GM12873 (cell line): Measurements from ENCODE around the gene ZG16B.

Experiments used
- TF ChIP-seq, protein P1 (sequence below): IDR thresholded peaks from 2 replicates; pipeline ENCODE4 v1.5.1; 2012; ENCODE audit warnings: low read depth, mild to moderate bottlenecking, moderate library complexity, low read length, control low read depth; ENCODE audit not compliant: insufficient read depth; ENCODE audit errors: missing control alignments

Gene ZG16B

DNA sequence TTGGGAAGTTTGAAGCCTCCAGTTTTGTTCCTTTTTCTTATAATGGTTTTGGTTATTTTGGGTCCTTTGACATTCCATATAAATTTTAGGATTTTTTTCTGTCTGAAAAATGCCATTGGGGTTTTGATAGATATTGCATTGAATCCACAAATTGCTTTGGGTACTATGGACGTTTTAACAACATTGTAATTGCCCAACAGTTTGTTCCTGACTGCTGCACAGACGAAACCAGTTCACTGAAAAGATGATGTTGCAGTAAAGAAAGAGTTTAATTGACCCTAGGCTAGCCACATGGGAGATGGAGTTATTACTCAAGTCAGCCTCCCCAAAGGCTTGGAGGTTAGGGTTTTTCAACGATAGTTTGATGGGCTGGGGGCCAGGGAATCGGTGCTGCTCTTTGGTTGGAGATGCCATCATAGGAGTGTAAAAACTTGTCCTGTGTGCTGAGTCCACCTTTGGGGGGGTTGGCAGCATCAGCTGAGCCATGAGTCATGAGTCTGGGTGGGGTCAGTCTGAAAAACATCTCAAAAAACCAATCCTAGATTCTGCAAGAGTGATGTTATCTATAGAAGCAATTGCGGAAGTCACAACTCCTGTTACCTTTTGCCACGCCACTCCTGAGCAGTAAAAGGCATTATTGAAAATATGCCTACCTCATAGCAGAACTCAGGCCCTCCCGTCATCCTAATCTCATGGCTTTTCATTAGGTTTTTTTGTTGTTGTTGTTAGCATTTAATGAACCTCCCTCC lies 34.5 kb upstream of the ZG16B start:
- TF ChIP-seq, protein P1, sequence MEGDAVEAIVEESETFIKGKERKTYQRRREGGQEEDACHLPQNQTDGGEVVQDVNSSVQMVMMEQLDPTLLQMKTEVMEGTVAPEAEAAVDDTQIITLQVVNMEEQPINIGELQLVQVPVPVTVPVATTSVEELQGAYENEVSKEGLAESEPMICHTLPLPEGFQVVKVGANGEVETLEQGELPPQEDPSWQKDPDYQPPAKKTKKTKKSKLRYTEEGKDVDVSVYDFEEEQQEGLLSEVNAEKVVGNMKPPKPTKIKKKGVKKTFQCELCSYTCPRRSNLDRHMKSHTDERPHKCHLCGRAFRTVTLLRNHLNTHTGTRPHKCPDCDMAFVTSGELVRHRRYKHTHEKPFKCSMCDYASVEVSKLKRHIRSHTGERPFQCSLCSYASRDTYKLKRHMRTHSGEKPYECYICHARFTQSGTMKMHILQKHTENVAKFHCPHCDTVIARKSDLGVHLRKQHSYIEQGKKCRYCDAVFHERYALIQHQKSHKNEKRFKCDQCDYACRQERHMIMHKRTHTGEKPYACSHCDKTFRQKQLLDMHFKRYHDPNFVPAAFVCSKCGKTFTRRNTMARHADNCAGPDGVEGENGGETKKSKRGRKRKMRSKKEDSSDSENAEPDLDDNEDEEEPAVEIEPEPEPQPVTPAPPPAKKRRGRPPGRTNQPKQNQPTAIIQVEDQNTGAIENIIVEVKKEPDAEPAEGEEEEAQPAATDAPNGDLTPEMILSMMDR, result no peak

DNA sequence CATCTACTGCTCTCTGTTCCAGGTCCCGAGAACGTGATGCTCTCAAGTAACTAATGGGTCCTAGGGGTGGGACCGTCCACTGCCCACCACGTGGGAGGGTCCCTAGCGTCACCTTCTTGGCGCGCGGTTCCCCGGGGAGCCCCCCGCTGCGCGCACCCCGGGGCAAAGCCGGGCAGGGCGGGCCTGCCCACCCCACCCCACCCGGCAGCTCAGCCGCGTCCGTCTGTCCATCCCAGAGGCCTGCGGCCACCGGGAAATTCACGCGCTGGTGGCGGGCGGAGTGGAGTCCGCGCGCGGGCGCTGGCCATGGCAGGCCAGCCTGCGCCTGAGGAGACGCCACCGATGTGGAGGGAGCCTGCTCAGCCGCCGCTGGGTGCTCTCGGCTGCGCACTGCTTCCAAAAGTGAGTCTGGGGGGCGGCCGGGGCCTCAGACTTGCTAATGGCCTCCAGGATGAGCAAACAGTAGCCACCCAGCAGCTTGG lies 31.3 kb upstream of the ZG16B start:
- TF ChIP-seq, protein P1, result no peak

DNA sequence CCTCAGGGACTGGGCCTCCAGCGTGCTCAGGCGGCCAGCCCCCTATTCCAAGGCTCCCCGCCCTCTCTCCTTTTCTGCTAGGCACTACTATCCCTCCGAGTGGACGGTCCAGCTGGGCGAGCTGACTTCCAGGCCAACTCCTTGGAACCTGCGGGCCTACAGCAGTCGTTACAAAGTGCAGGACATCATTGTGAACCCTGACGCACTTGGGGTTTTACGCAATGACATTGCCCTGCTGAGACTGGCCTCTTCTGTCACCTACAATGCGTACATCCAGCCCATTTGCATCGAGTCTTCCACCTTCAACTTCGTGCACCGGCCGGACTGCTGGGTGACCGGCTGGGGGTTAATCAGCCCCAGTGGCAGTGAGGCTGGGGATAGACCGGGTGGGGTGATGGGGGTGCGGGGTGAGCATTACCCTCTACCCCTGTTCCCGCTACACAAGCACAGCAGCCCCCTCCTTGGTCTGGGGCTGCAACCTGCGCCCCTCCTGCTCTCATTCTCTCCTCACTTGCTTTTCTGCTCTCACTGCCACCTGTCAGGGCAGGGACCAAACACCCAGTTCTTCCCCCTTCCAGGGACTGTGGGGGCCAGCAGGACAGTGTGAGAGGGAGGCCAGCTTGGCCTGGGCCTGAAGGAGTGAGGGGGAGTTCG lies 30.8 kb upstream of the ZG16B start:
- TF ChIP-seq, protein P1, result no peak

DNA sequence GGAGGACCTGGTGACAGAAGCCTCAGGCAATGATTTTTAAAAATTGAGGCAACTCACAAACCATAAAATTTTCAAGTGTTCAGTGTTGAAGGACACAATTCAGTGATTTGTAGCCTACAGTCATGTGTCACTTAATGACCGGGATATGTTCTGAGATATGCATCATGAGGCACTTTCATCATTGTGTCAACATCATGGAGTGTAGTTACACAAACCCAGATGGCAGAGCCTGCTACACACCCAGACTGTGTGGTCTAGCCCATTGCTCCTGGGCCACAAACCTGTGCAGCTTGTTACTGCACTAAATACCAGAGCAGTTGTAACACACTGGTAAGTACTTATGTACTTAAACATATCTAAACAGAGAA lies 30.3 kb upstream of the ZG16B start:
- TF ChIP-seq, protein P1, result no peak

DNA sequence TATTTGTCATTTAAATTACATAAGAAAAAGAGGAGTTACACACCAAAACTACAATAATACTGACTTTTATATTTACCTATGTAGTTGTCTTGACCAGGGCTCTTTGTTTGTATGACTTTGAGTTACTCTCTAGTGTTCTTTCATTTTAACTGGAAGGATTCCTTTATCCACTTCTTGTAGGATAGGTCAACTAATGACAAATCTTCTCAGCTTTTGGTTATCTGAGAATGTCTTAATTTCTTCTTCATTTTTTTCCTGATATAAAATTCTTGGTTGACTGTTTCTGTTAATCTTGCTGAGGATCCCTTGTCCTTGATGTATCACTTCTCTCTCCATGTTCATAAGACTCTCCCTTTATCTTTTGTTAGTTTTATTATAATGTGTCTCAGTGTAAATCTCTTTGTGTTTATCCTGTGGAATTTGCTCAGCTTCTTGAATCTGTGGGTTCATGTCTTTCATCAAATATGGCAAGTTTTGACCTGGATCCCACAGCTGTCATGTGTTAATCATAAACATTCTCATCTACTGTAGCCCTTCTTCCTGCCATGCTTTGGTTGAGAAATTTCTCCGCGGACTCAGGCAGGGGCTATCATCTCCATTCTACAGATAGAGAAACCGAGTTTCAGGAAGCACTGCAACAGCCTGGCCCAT lies 26.4 kb upstream of the ZG16B start:
- TF ChIP-seq, protein P1, result no peak

DNA sequence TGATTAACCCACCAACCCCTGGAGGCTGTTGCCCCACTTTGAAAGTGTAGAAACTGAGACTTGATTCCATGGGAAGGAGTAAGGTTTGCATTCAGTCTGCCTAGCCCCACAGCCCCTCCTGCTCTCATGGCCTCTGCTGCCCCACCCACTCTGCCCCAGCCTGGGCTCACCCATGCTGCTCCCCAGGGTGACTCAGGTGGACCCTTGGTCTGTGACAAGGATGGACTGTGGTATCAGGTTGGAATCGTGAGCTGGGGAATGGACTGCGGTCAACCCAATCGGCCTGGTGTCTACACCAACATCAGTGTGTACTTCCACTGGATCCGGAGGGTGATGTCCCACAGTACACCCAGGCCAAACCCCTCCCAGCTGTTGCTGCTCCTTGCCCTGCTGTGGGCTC lies 25.4 kb upstream of the ZG16B start:
- TF ChIP-seq, protein P1, result no peak

DNA sequence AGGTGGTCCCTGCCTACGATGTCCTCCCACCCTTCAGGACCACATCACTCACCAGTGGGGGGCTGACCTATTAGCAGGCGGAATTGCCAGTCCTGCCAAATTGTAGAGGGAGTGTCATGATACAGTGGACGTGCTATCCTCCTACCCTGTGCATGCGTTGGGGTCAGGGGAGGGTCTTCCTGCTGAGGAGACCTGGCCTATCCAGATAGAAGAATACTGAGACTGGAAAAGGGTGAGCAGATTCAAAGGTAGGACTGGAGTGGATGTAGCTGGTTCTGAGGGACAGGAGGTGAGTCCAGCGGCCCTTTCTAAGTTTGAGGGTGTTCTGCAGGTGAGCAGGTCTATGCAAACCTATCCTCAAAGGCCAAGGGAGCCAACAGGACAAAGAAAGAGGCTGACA lies 23.8 kb upstream of the ZG16B start:
- TF ChIP-seq, protein P1, result no peak
